K562 (cell line): ENCODE measurements around the gene SIGLEC7.

ENCODE experiments used
- CEBPB ChIP-seq: fragments of 450-650 bp; IDR thresholded peaks from 2 replicates; pipeline ENCODE4 v1.6.1; 2016; ENCODE audit warnings: missing genetic modification characterization, missing compliant biosample characterization
- MLX ChIP-seq, 2 experiments: fragments of 450-650 bp in 1 of 2; sonication (generic) in 1 of 2; formaldehyde crosslinking; conservative IDR thresholded peaks; 2 replicates each; pipeline versions ENCODE4 v1.4.0 to v1.8.1; 2020 to 2022; ENCODE audit warnings: mild to moderate bottlenecking in 1 of 2, missing genetic modification reagents in 1 of 2

DNA sequence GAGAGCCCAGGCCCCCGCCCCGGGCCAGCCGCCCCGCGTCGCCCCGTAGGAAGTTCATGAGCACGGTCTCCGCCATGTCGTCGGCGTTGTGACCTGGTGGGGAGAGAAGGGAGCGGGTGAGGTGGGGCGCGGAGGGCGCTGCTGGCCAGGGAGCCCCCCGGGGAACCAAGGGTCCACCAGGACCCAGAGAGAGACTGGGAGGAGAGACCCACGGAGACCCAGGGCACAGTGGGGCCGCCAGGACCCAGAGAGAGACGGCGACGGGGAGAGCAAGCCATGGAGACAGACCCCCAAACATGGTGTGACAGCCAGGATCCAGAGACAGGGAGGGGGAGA, 43.1 kb upstream of the SIGLEC7 start:
- TF ChIP-seq CEBPB (tag) (no peak), MLX (CRISPR knock-in tag; conservative IDR thresholded peaks at IDR 0.05) (no peak)
